K562 (cell line): Measurements from ENCODE around the gene ACVR2B.

Experiments used
- BRD9 ChIP-seq: fragments of 450-650 bp; IDR thresholded peaks from 2 replicates; pipeline ENCODE4 v1.6.1; 2018; ENCODE audit warnings: low read depth; ENCODE audit not compliant: partially characterized antibody
- EZH2 ChIP-seq: IDR thresholded peaks from 2 replicates; pipeline ENCODE4 v1.6.1; 2012; ENCODE audit warnings: low read depth, mild to moderate bottlenecking, inconsistent platforms, low read length, borderline replicate concordance
- KDM1A ChIP-seq, 2 experiments: fragments of 450-650 bp; IDR thresholded peaks; 2 replicates each; pipeline ENCODE4 v1.6.1; 2016; ENCODE audit warnings: mild to moderate bottlenecking in 2 of 2
- MYBL2 ChIP-seq, 2 experiments: fragments of 450-650 bp in 1 of 2; sonication (generic) in 1 of 2; formaldehyde crosslinking in 1 of 2; IDR thresholded peaks; 2 replicates each; pipeline versions ENCODE4 v1.6.1 to v1.8.1; 2017 to 2022; ENCODE audit warnings: borderline replicate concordance in 1 of 2, inconsistent platforms in 1 of 2, low read depth in 1 of 2, mild to moderate bottlenecking in 1 of 2, missing genetic modification reagents in 1 of 2, moderate library complexity in 1 of 2
- PCBP1 ChIP-seq: fragments of 200-400 bp; formaldehyde crosslinking; IDR thresholded peaks from 2 replicates; pipeline ENCODE4 v1.6.1; 2018; ENCODE audit warnings: mild to moderate bottlenecking, low read depth, low read length; ENCODE audit not compliant: poor library complexity, severe bottlenecking
- RBM22 ChIP-seq: fragments of 200-400 bp; formaldehyde crosslinking; IDR thresholded peaks from 2 replicates; pipeline ENCODE4 v1.6.1; 2018; ENCODE audit warnings: low read length, low read depth; ENCODE audit not compliant: poor library complexity, severe bottlenecking
- TBL1XR1 ChIP-seq, 2 experiments: IDR thresholded peaks; 2 replicates each; pipeline ENCODE4 v1.6.1; 2012; ENCODE audit warnings: improper control_type of control experiment in 2 of 2, low read length in 2 of 2, mild to moderate bottlenecking in 1 of 2
- TCF7L2 ChIP-seq: fragments of 150-350 bp; IDR thresholded peaks from 2 replicates; pipeline ENCODE4 v1.6.1; 2016; ENCODE audit warnings: low read depth, mild to moderate bottlenecking, low read length, moderate library complexity
- YY1 ChIP-seq, 3 experiments: IDR thresholded peaks; 2 replicates each; pipeline ENCODE4 v1.6.1; 2011; ENCODE audit warnings: low read length in 2 of 3, mild to moderate bottlenecking in 2 of 3, moderate library complexity in 2 of 3, borderline replicate concordance in 1 of 3, control low read depth in 1 of 3, low read depth in 1 of 3; ENCODE audit not compliant: insufficient read depth in 3 of 3, insufficient replicate concordance in 2 of 3, control insufficient read depth in 1 of 3, insufficient read length in 1 of 3; ENCODE audit errors: extremely low read depth in 1 of 3
- TF ChIP-seq, protein P1 (sequence below), 3 experiments: IDR thresholded peaks in 2 of 3; conservative IDR thresholded peaks in 1 of 3; 2 replicates each; pipeline ENCODE4 v1.5.1; 2011 to 2012; ENCODE audit warnings: low read length in 3 of 3, mild to moderate bottlenecking in 3 of 3, control low read depth in 2 of 3, improper control_type of control experiment in 1 of 3, inconsistent platforms in 1 of 3, low read depth in 1 of 3, mixed read lengths in 1 of 3, moderate library complexity in 1 of 3; ENCODE audit not compliant: insufficient read depth in 2 of 3
- TF ChIP-seq, protein P2 (sequence below), 2 experiments: fragments of 450-650 bp in 1 of 2; sonication (generic) in 1 of 2; formaldehyde crosslinking in 1 of 2; IDR thresholded peaks in 1 of 2; conservative IDR thresholded peaks in 1 of 2; 2 replicates each; pipeline versions ENCODE4 v1.6.1 to v1.8.1; 2016 to 2023; ENCODE audit warnings: mild to moderate bottlenecking in 2 of 2, moderate library complexity in 2 of 2, inconsistent platforms in 1 of 2, missing genetic modification reagents in 1 of 2

DNA sequence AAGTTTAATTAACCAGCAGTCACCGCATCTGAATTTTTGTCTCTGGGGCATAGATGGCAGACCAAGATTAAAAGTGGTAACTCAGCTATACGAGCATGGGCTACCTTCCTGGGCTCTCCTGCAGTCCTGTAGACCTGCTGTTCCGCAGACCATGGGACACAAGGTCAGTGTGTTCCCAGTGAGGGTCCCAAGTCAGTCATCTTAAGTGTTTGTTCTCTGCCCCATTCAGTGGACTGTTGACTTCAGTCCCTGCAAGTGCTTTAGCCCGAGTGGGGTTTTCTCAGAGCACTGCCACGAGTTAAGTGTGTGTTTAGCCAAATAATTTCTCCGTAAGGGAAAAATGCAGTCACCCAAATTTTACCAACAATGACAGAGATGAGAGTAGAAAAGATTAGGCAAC, 37.5 kb downstream of the ACVR2B start:
- TF ChIP-seq BRD9 (no peak), MYBL2 (IDR thresholded peaks at IDR 0.05; ENCODE audit: low read depth) (no peak), MYBL2 (CRISPR knock-in tag; IDR thresholded peaks at IDR 0.05; ENCODE audit: borderline replicate concordance) (no peak), TCF7L2 (no peak), TBL1XR1 (IDR thresholded peaks at IDR 0.05; ENCODE audit: low read length in 2 of 2) (no peak), EZH2 (no peak), KDM1A (IDR thresholded peaks at IDR 0.05) (no peak), YY1 (IDR thresholded peaks at IDR 0.05; ENCODE audit: borderline replicate concordance in 1 of 3, control insufficient read depth in 1 of 3, extremely low read depth in 1 of 3, insufficient read depth in 3 of 3, insufficient read length in 1 of 3, insufficient replicate concordance in 2 of 3, low read depth in 1 of 3, low read length in 2 of 3) (no peak), RBM22 (no peak), PCBP1 (no peak)
- TF ChIP-seq, protein P1, sequence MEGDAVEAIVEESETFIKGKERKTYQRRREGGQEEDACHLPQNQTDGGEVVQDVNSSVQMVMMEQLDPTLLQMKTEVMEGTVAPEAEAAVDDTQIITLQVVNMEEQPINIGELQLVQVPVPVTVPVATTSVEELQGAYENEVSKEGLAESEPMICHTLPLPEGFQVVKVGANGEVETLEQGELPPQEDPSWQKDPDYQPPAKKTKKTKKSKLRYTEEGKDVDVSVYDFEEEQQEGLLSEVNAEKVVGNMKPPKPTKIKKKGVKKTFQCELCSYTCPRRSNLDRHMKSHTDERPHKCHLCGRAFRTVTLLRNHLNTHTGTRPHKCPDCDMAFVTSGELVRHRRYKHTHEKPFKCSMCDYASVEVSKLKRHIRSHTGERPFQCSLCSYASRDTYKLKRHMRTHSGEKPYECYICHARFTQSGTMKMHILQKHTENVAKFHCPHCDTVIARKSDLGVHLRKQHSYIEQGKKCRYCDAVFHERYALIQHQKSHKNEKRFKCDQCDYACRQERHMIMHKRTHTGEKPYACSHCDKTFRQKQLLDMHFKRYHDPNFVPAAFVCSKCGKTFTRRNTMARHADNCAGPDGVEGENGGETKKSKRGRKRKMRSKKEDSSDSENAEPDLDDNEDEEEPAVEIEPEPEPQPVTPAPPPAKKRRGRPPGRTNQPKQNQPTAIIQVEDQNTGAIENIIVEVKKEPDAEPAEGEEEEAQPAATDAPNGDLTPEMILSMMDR (IDR thresholded peaks at IDR 0.05 in 2 of 3, conservative IDR thresholded peaks at IDR 0.05 in 1 of 3; ENCODE audit: insufficient read depth in 2 of 3, low read depth in 1 of 3, low read length in 3 of 3) = no peak
- TF ChIP-seq, protein P2, sequence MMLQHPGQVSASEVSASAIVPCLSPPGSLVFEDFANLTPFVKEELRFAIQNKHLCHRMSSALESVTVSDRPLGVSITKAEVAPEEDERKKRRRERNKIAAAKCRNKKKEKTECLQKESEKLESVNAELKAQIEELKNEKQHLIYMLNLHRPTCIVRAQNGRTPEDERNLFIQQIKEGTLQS (IDR thresholded peaks at IDR 0.05) = no peak
- TF ChIP-seq, protein P2 (CRISPR knock-in tag; conservative IDR thresholded peaks at IDR 0.05) = no peak
